HCT116 (cell line): ENCODE results near the gene FLVCR1. TPM values are rescaled to one million over a fixed set of nuclear protein-coding genes. Genes with fewer than 3 reads are reported as not detected.

Source experiments
- ATAC-seq: fragments of 200-7000 bp; cut with Tn5 transposase; 2 replicates; pipeline ENCODE4 v1.9.1; 2020; ENCODE audit warnings: mild to moderate bottlenecking, moderate library complexity
- BruUV-seq: library from RNA; stranded (reverse); fragments of 400-500 nt; replicated peaks from 2 replicates; lab custom pipeline; 2021; lab: Mats Ljungman, UMichigan
- CTCF ChIA-PET: fragments of 300-600 bp; sonication (Branson Sonifier 250); formaldehyde crosslinking; loops from one replicate; lab custom pipeline; 2021; ENCODE audit warnings: antibody characterized with exemption; lab: Charles Lee
- POLR2A ChIA-PET: fragments of 300-600, 350-600 bp; sonication (Branson Sonifier 250); formaldehyde crosslinking; loops from one replicate; lab custom pipeline; 2021; ENCODE audit warnings: antibody characterized with exemption; lab: Charles Lee
- RAD21 ChIA-PET, 2 experiments: fragments of 300-600 bp; sonication (Branson Sonifier 250); formaldehyde crosslinking; loops; one replicate each; lab custom pipeline; 2023; ENCODE audit warnings: low total read pairs in 2 of 2; ENCODE audit not compliant: uncharacterized antibody in 2 of 2, unreplicated experiment in 2 of 2, low non-redundant PET in 1 of 2; lab: Charles Lee
- DNase-seq: peaks from one replicate; pipeline ENCODE4 v3.0.0-alpha.2; 2010; ENCODE audit warnings: low read depth, low spot score
- H2AFZ ChIP-seq: fragments of 200-600 bp; shearing (Covaris generic), sonication (generic); 2 replicates; pipeline ENCODE4 v1.6.1; 2017; ENCODE audit warnings: low read depth, mixed run types, mixed read lengths, antibody characterized with exemption, low read length; ENCODE audit not compliant: poor library complexity, severe bottlenecking
- H3K27ac ChIP-seq: 2 replicates; pipeline ENCODE4 v1.5.1; 2012; ENCODE audit warnings: low read depth, low read length
- H3K27me3 ChIP-seq: fragments of 200-600 bp; sonication (generic); 2 replicates; pipeline ENCODE4 v1.6.1; 2016; ENCODE audit warnings: mixed run types, low read length, mixed read lengths; ENCODE audit not compliant: insufficient read depth
- H3K36me3 ChIP-seq, 2 experiments: fragments of 200-500 bp in 1 of 2; fragments of 200-600 bp in 1 of 2; sonication (Bioruptor generic) in 1 of 2; sonication (generic) in 1 of 2; 2 replicates each; pipeline versions ENCODE4 v1.5.1 to v1.6.1; 2014 to 2016; ENCODE audit warnings: low read length in 2 of 2, inconsistent platforms in 1 of 2, mixed read lengths in 1 of 2, mixed run types in 1 of 2; ENCODE audit not compliant: insufficient read depth in 2 of 2, control insufficient read depth in 1 of 2
- H3K4me1 ChIP-seq, 2 experiments: fragments of 200-600 bp in 1 of 2; sonication (generic) in 1 of 2; 2 replicates each; pipeline versions ENCODE4 v1.5.1 to v1.6.1; 2012 to 2017; ENCODE audit warnings: low read length in 2 of 2, inconsistent platforms in 1 of 2, mild to moderate bottlenecking in 1 of 2, mixed read lengths in 1 of 2, mixed run types in 1 of 2, moderate library complexity in 1 of 2; ENCODE audit not compliant: insufficient read depth in 2 of 2, control insufficient read depth in 1 of 2
- H3K4me2 ChIP-seq: fragments of 200-600 bp; sonication (generic); 2 replicates; pipeline ENCODE4 v1.6.1; 2017; ENCODE audit warnings: mixed run types, low read length, mixed read lengths
- H3K4me3 ChIP-seq, 2 experiments: fragments of 200-600 bp in 1 of 2; sonication (generic) in 1 of 2; replicated peaks in 1 of 2; 2 replicates each; pipeline ENCODE4 v1.5.1; 2011 to 2016; ENCODE audit warnings: low read length in 2 of 2, control low read depth in 1 of 2, low read depth in 1 of 2, mild to moderate bottlenecking in 1 of 2, mixed read lengths in 1 of 2, mixed run types in 1 of 2
- H3K79me2 ChIP-seq: fragments of 200-600 bp; sonication (generic); 2 replicates; pipeline ENCODE4 v1.6.1; 2017; ENCODE audit warnings: mild to moderate bottlenecking, mixed run types, low read length, moderate library complexity, mixed read lengths; ENCODE audit not compliant: insufficient read depth
- H3K9ac ChIP-seq: fragments of 200-600 bp; sonication (generic); 2 replicates; pipeline ENCODE4 v1.6.1; 2016; ENCODE audit warnings: low read length, mixed read lengths
- H3K9me2 ChIP-seq: fragments of 200-600 bp; sonication (generic), shearing (Covaris generic); 2 replicates; pipeline ENCODE4 v1.6.1; 2017; ENCODE audit warnings: mixed run types, mild to moderate bottlenecking, moderate library complexity; ENCODE audit not compliant: insufficient read depth
- H3K9me3 ChIP-seq, 2 experiments: fragments of 200-500 bp in 1 of 2; fragments of 200-600 bp in 1 of 2; sonication (Bioruptor generic) in 1 of 2; sonication (generic) in 1 of 2; 2 replicates each; pipeline ENCODE4 v1.6.1; 2014 to 2017; ENCODE audit warnings: low read length in 2 of 2, mixed read lengths in 2 of 2, inconsistent platforms in 1 of 2, low read depth in 1 of 2, mild to moderate bottlenecking in 1 of 2, mixed run types in 1 of 2, moderate library complexity in 1 of 2; ENCODE audit not compliant: control insufficient read depth in 1 of 2, insufficient read depth in 1 of 2
- H4K20me1 ChIP-seq: fragments of 200-600 bp; sonication (generic), shearing (Covaris generic); 2 replicates; pipeline ENCODE4 v1.6.1; 2017; ENCODE audit warnings: mixed run types, mild to moderate bottlenecking, moderate library complexity; ENCODE audit not compliant: insufficient read depth
- ATF3 ChIP-seq: IDR thresholded peaks from 2 replicates; pipeline ENCODE4 v1.6.1; 2012
- CBX3 ChIP-seq: IDR thresholded peaks from 2 replicates; pipeline ENCODE4 v1.6.1; 2012; ENCODE audit warnings: low read depth
- EZH2 ChIP-seq: fragments of 200-600 bp; sonication (generic); IDR thresholded peaks from 2 replicates; pipeline ENCODE4 v1.6.1; 2017; ENCODE audit warnings: antibody characterized with exemption, mixed run types
- EZH2phosphoT487 ChIP-seq: fragments of 200-600 bp; IDR thresholded peaks from 2 replicates; pipeline ENCODE4 v1.6.1; 2018; ENCODE audit warnings: antibody characterized with exemption, borderline replicate concordance
- FOSL1 ChIP-seq: IDR thresholded peaks from 2 replicates; pipeline ENCODE4 v1.6.1; 2012; ENCODE audit warnings: low read depth
- MAX ChIP-seq: IDR thresholded peaks from 2 replicates; pipeline ENCODE4 v1.6.1; 2012
- POLR2AphosphoS5 ChIP-seq: IDR thresholded peaks from 2 replicates; pipeline ENCODE4 v1.6.1; 2011; ENCODE audit warnings: mild to moderate bottlenecking, low read depth, low read length, moderate library complexity
- REST ChIP-seq: IDR thresholded peaks from 2 replicates; pipeline ENCODE4 v1.6.1; 2012; ENCODE audit warnings: low read depth
- SRF ChIP-seq: IDR thresholded peaks from 2 replicates; pipeline ENCODE4 v1.6.1; 2012; ENCODE audit warnings: low read depth
- TCF7L2 ChIP-seq: IDR thresholded peaks from 2 replicates; pipeline ENCODE4 v1.7.0; 2011; ENCODE audit warnings: borderline replicate concordance, inconsistent platforms; ENCODE audit not compliant: insufficient read depth, insufficient read length; ENCODE audit errors: extremely low read depth
- YY1 ChIP-seq: IDR thresholded peaks from 2 replicates; pipeline ENCODE4 v1.6.1; 2011; ENCODE audit warnings: low read length, low read depth, moderate library complexity, mild to moderate bottlenecking; ENCODE audit not compliant: insufficient replicate concordance; ENCODE audit errors: extremely low read depth
- ZBTB33 ChIP-seq: IDR thresholded peaks from 2 replicates; pipeline ENCODE4 v1.6.1; 2011; ENCODE audit warnings: mild to moderate bottlenecking, low read length, moderate library complexity; ENCODE audit not compliant: insufficient replicate concordance; ENCODE audit errors: extremely low read depth
- ZFX ChIP-seq: fragments of 450-650 bp; IDR thresholded peaks from 2 replicates; pipeline ENCODE4 v1.6.1; 2017
- intact Hi-C: fragments of 100-400 bp; cut with micrococcal nuclease; formaldehyde crosslinking; loops from 2 replicates; pipeline ENCODE4 v1.10.0; 2022
- total RNA-seq: library from RNA; stranded (reverse); gene quantifications from one replicate; pipeline ENCODE4 v1.2.1, GENCODE V29; 2021; ENCODE audit not compliant: unreplicated experiment

FLVCR1 gene
- total RNA-seq, 1 experiment from 2014 or later = 19.0 TPM

- Histone ChIP-seq H3K9me2 (no peaks in the 10 kb centered on the region), H3K36me3 (no peaks in the 10 kb centered on the region; a peak in 1 of 4 replicates), H3K79me2 (no peaks in the 10 kb centered on the region), H3K9ac (no peak overlapping the region), H3K27ac (no peak overlapping the region), H3K27me3 (no peaks in the 10 kb centered on the region), H3K9me3 (no peaks in the 10 kb centered on the region), H3K4me3 (no peak overlapping the region), H2AFZ (no peak overlapping the region), H4K20me1 (no peaks in the 10 kb centered on the region), H3K4me1 (no peaks in the 10 kb centered on the region; a peak in 1 of 4 replicates), H3K4me2 (no peak overlapping the region)
- intact Hi-C loops = no loop called here
- ChIA-PET POLR2A (no interaction called here), RAD21 (no interaction called here), CTCF (no interaction called here)
- no peak for TF ChIP-seq TCF7L2
- TF ChIP-seq ZFX = no peak
- TF ChIP-seq YY1 = no peak
- BruUV-seq = no TSS peak
- ATAC-seq = no peak
- DNase-seq = no peak
Measured at GRCh38 chr1:212816567-212817278, 41.4 kb upstream of the FLVCR1 start.

GRCh38 chr1:212819726-212820125 lies 38.3 kb upstream of the FLVCR1 start:
- POLR2A ChIA-PET = no interaction called here
- no TSS peak for BruUV-seq
- TF ChIP-seq SRF = no peak
- no peak for TF ChIP-seq POLR2AphosphoS5
- no peak for TF ChIP-seq CBX3
- no peak for TF ChIP-seq MAX
- no peak for TF ChIP-seq ZBTB33
- TF ChIP-seq EZH2phosphoT487 = no peak
- TF ChIP-seq EZH2 = no peak
- no peak for TF ChIP-seq ATF3
- TF ChIP-seq FOSL1 = no peak
- no peak for TF ChIP-seq REST

More at GRCh38 chr1:212819726-212820125, 38.3 kb upstream of the FLVCR1 start:
- CTCF ChIA-PET = no interaction called here
- no peaks in the 10 kb centered on the region; a peak in 1 of 4 replicates for H3K9me3 ChIP-seq
- intact Hi-C loops = no loop called here
- H3K27me3 ChIP-seq = no peaks in the 10 kb centered on the region
- ATAC-seq (no peak), DNase-seq (no peak)
- H2AFZ ChIP-seq = no peak overlapping the region
- no peaks in the 10 kb centered on the region for H3K79me2 ChIP-seq
- no peak overlapping the region for H3K4me2 ChIP-seq
- no peak overlapping the region for H3K27ac ChIP-seq
- no peaks in the 10 kb centered on the region; a peak in 1 of 4 replicates for H3K4me1 ChIP-seq
- H4K20me1 ChIP-seq = no peaks in the 10 kb centered on the region
- no peaks in the 10 kb centered on the region for H3K9me2 ChIP-seq
- no peaks in the 10 kb centered on the region for H3K36me3 ChIP-seq
- no peak overlapping the region for H3K9ac ChIP-seq
- RAD21 ChIA-PET = no interaction called here
- no peak overlapping the region for H3K4me3 ChIP-seq
